ENCODE results near the gene ATP6V1G1.

DNA sequence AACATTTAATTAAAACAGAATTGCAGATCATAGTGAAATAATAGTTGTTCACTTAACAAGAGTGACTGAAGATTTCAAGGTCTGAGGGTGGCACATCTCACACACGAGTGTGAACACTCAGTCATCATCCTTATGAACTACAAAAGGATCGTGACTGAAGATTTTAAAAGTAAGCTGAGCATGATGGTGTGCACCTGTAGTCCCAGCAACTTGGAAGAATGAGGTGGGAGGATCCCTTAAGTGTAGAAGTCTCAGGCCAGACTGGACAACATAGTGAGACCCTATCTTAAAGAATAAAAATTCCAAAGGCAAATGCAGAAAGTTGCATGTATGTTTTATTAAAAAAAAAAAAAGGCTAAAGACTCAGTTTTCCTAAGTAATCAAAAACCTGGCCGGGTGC lies 22.4 kb upstream of the ATP6V1G1 start:
- TF ChIP-seq, protein P1, sequence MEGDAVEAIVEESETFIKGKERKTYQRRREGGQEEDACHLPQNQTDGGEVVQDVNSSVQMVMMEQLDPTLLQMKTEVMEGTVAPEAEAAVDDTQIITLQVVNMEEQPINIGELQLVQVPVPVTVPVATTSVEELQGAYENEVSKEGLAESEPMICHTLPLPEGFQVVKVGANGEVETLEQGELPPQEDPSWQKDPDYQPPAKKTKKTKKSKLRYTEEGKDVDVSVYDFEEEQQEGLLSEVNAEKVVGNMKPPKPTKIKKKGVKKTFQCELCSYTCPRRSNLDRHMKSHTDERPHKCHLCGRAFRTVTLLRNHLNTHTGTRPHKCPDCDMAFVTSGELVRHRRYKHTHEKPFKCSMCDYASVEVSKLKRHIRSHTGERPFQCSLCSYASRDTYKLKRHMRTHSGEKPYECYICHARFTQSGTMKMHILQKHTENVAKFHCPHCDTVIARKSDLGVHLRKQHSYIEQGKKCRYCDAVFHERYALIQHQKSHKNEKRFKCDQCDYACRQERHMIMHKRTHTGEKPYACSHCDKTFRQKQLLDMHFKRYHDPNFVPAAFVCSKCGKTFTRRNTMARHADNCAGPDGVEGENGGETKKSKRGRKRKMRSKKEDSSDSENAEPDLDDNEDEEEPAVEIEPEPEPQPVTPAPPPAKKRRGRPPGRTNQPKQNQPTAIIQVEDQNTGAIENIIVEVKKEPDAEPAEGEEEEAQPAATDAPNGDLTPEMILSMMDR (conservative IDR thresholded peaks at IDR 0.05) = no peak
- TF ChIP-seq EZH2 (IDR thresholded peaks at IDR 0.05; ENCODE audit: low read depth) = no peak

Measured in PC-9 (cell line).